CD4-positive, alpha-beta T cell treated with Interleukin-2 at 100 ng/mL for 4 hours (primary cell): ENCODE measurements around the gene ST3GAL2.

Source experiments
- DNase-seq: peaks from one replicate; pipeline ENCODE4 v3.0.0-alpha.2; 2020; ENCODE audit warnings: low spot score

Gene ST3GAL2

GRCh38 chr16:70331588-70332358, 107.1 kb downstream of the ST3GAL2 start:
- peak; percentile 11 for DNase-seq

GRCh38 chr16:70331091-70331490, 107.8 kb downstream of the ST3GAL2 start:
- DNase-seq: no peak
